Endothelial cell (in vitro differentiated cells): ENCODE data around the gene SCLT1. TPM values are rescaled to one million over a fixed set of nuclear protein-coding genes. Genes with fewer than 3 reads are reported as not detected.

Source experiments
- DNase-seq: peaks from one replicate; pipeline ENCODE4 v3.0.0; 2021; ENCODE audit warnings: low spot score
- H3K27ac Mint-ChIP-seq: one replicate; pipeline ENCODE4 v1.8.0; 2021; ENCODE audit warnings: mixed read lengths, inconsistent platforms; ENCODE audit not compliant: unreplicated experiment
- H3K27me3 Mint-ChIP-seq: one replicate; pipeline ENCODE4 v1.8.0; 2021; ENCODE audit warnings: mild to moderate bottlenecking, moderate library complexity, mixed read lengths, inconsistent platforms; ENCODE audit not compliant: unreplicated experiment
- H3K36me3 Mint-ChIP-seq: one replicate; pipeline ENCODE4 v1.8.0; 2021; ENCODE audit warnings: mild to moderate bottlenecking, low read depth, mixed read lengths, inconsistent platforms; ENCODE audit not compliant: unreplicated experiment
- H3K4me1 Mint-ChIP-seq: one replicate; pipeline ENCODE4 v1.8.0; 2021; ENCODE audit warnings: mild to moderate bottlenecking, mixed read lengths, inconsistent platforms; ENCODE audit not compliant: unreplicated experiment
- H3K4me3 Mint-ChIP-seq: one replicate; pipeline ENCODE4 v1.8.0; 2021; ENCODE audit warnings: mild to moderate bottlenecking, mixed read lengths, inconsistent platforms; ENCODE audit not compliant: unreplicated experiment
- H3K9me3 Mint-ChIP-seq: one replicate; pipeline ENCODE4 v1.8.0; 2021; ENCODE audit warnings: mixed read lengths, inconsistent platforms; ENCODE audit not compliant: unreplicated experiment
- total RNA-seq: library from RNA; stranded (reverse); fragmentation: NEBNext Ultra II Directional; extraction: Animal tissue kit (Norgen Biotek cat#: 25700); gene quantifications from one replicate; pipeline ENCODE4 v1.2.1, GENCODE V29; 2021; ENCODE audit not compliant: unreplicated experiment
- TF ChIP-seq, protein P1 (sequence below): fragments of 200-600 bp; sonication (generic); IDR thresholded peaks from one replicate; pipeline ENCODE4 v1.5.0; 2021; ENCODE audit warnings: antibody characterized with exemption; ENCODE audit not compliant: unreplicated experiment

Gene SCLT1
- total RNA-seq, 1 donor from 2014 or later: 22.2 TPM

DNA sequence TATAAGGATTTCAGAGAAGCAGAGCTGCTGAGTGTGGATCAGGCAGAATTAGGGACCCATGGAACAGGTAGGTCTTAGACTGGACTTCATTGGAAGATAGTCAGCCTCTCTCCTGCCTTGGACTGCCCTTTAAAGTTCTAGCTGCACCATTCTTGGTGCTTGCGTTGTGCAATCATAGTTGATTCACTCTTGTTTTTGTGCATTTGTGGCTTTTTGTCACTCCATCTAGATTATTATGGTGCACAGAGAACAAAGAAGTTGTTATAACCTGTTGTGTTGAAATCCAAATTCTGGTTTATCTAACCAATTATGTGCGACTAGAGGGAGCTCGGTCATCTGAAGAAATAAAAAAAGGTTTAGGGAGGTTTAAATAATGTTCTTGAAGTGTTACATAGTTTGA, 224.6 kb downstream of the SCLT1 start:
- H3K27ac Mint-ChIP-seq: no peak overlapping the region
- DNase-seq: no peak
- no peak overlapping the region for H3K4me3 Mint-ChIP-seq
- no peaks in the 10 kb centered on the region for H3K4me1 Mint-ChIP-seq
- no peaks in the 10 kb centered on the region for H3K27me3 Mint-ChIP-seq
- no peaks in the 10 kb centered on the region for H3K9me3 Mint-ChIP-seq
- TF ChIP-seq, protein P1, sequence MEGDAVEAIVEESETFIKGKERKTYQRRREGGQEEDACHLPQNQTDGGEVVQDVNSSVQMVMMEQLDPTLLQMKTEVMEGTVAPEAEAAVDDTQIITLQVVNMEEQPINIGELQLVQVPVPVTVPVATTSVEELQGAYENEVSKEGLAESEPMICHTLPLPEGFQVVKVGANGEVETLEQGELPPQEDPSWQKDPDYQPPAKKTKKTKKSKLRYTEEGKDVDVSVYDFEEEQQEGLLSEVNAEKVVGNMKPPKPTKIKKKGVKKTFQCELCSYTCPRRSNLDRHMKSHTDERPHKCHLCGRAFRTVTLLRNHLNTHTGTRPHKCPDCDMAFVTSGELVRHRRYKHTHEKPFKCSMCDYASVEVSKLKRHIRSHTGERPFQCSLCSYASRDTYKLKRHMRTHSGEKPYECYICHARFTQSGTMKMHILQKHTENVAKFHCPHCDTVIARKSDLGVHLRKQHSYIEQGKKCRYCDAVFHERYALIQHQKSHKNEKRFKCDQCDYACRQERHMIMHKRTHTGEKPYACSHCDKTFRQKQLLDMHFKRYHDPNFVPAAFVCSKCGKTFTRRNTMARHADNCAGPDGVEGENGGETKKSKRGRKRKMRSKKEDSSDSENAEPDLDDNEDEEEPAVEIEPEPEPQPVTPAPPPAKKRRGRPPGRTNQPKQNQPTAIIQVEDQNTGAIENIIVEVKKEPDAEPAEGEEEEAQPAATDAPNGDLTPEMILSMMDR: no peak
- H3K36me3 Mint-ChIP-seq: peaks cover 4% of the 10 kb centered on the region

DNA sequence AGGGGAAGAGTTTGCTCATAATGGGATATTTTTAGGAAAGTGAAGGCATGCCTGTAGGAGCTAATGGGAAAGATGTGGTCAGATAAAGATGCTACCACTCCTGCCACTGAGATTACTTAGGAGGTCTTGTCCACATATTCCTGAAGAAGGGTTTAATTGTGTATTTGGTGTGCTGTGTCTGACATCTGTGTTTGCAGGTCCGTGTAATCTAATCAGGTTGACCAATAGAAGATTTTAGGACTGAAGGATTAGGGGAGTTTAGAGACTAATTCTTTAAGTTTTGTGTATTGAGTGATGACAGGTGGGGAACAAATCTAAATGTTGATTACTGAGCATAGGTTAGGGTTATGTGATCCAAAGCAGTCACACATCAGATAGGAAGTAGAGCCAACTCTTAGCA, 226.6 kb downstream of the SCLT1 start:
- no peak for DNase-seq
- Mint-ChIP-seq H3K27me3 (no peaks in the 10 kb centered on the region), H3K9me3 (no peaks in the 10 kb centered on the region), H3K36me3 (peaks cover 10% of the 10 kb centered on the region), H3K27ac (no peak overlapping the region), H3K4me3 (no peak overlapping the region), H3K4me1 (peaks cover 17% of the 10 kb centered on the region)
- TF ChIP-seq, protein P1: no peak

DNA sequence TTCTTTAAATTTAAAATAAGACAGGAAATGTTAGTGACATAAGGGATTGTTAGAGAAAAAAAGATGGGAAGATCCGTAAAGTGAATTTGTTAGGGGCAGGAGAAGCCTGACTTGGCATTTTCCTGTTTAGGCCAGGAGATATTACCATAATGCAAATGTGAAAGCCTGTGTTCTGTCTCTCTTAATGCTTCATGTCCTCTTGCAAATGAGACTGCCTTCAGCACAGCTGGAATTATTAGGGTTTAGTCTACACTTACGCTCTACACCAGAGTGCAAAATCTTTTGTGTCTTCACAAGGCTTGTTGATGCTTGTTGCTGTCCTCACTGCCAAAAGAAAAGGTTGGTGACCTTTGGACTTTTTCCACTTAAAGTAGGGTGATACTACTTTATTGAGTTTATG, 227.1 kb downstream of the SCLT1 start:
- H3K27me3 Mint-ChIP-seq: no peaks in the 10 kb centered on the region
- no peak overlapping the region for H3K27ac Mint-ChIP-seq
- H3K4me1 Mint-ChIP-seq: peaks cover 19% of the 10 kb centered on the region

DNA sequence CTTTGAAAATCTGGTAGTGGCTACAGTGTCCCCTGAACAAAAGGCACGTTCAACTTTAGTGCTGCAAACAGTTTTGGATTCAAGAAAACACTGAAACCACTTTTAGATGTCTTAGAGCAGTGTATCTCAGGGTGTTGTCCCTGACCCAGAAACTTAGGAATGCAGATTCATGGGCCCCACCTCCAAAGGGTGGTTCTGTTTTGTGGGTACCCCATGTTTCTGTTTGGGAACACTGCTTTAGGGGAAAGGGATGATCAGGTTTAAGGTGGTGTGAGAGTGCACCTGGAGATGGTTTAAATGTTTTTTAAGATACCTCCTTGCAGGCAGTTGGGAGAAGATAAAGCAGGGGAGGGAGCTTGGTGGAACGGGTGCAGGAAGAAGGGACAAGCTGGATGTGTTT, 228.2 kb downstream of the SCLT1 start:
- TF ChIP-seq, protein P1: no peak
- H3K36me3 Mint-ChIP-seq: peaks cover 12% of the 10 kb centered on the region
- DNase-seq: no peak
- H3K4me3 Mint-ChIP-seq: no peak overlapping the region
- peaks cover 2% of the 10 kb centered on the region for H3K27me3 Mint-ChIP-seq
- no peak overlapping the region for H3K27ac Mint-ChIP-seq
- peaks cover 19% of the 10 kb centered on the region for H3K4me1 Mint-ChIP-seq
- no peaks in the 10 kb centered on the region for H3K9me3 Mint-ChIP-seq

More for the DNA sequence above, 227.1 kb downstream of the SCLT1 start:
- no peak overlapping the region for H3K4me3 Mint-ChIP-seq
- TF ChIP-seq, protein P1: no peak
- H3K9me3 Mint-ChIP-seq: no peaks in the 10 kb centered on the region
- H3K36me3 Mint-ChIP-seq: peaks cover 13% of the 10 kb centered on the region
- DNase-seq: no peak

DNA sequence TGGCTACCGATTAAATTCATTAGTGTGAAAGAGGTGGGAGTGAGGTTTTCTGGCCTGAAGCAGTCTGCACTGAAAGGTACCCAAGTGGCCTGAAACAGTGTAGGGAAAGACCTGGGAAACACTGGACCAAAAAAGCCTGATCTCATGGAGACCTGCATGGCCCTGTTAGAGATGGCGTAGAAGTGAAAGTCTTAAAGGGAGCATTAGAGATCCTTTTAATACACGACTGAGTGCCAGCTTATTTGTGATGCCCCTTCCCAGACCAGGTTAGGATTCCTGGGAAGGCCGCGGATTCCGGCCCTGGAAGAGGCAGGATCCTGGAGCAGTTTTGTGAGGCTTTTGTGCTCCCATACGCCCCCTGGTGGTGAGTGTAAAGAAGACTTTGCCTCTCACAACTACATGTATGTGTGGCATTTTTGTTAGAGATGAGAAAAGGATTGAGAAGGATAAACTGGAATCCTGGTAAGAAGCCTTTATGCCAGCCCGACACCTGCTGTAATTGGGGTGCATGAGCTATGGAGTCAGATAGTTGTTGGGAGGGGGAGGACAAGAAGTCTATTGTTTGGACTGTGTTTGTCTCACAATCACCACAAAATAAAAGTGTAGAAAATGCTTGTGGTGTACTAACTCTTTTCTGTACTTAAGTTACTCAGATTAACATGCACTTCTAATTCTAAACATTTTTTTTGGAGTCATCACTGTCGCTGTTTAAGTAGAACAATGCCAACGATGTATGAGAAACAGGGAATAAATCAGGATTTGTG, 229.8 kb downstream of the SCLT1 start:
- H3K36me3 Mint-ChIP-seq: peaks cover 15% of the 10 kb centered on the region
- peaks cover 19% of the 10 kb centered on the region for H3K4me1 Mint-ChIP-seq
- peak; percentile 90 for DNase-seq
- no peaks in the 10 kb centered on the region for H3K9me3 Mint-ChIP-seq
- H3K27ac Mint-ChIP-seq: no peak overlapping the region
- H3K27me3 Mint-ChIP-seq: peaks cover 2% of the 10 kb centered on the region
- TF ChIP-seq, protein P1: peak; percentile 96
- no peak overlapping the region for H3K4me3 Mint-ChIP-seq
